Islet precursor cell (in vitro differentiated cells): ENCODE measurements around the gene MAP3K4.
A peak's percentile ranks its signal among the peaks of the same experiment; 100 is the strongest.

Experiments
- DNase-seq: peaks from one replicate; pipeline ENCODE4 v3.0.0-alpha.2; 2018

Gene MAP3K4

DNA sequence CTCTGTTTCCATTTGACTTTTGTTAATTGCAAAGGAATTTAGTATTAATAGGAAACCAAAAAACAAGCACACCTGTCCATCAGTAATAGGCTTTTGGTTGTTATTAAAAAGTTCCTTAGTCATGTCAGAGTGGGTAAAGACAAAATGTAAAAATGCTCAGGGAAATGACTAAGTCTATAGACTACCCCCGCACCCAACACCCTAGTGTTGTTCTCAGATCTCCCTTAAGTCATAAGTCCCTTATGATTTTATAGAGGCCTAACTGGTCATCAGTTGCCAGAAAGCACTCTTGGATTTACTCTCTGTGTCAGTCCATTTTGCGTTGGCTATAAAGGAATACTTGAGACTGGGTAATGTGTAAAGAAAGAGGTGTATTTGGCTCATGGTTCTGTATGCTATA is 52.8 kb downstream of the MAP3K4 start:
- no peak for DNase-seq

- no peak for DNase-seq
Observed at GRCh38 chr6:161048641-161049040, 57.1 kb downstream of the MAP3K4 start.

- DNase-seq = no peak
Observed at GRCh38 chr6:161050134-161050765, 58.7 kb downstream of the MAP3K4 start.

GRCh38 chr6:161053103-161053502 is 61.5 kb downstream of the MAP3K4 start:
- no peak for DNase-seq

DNA sequence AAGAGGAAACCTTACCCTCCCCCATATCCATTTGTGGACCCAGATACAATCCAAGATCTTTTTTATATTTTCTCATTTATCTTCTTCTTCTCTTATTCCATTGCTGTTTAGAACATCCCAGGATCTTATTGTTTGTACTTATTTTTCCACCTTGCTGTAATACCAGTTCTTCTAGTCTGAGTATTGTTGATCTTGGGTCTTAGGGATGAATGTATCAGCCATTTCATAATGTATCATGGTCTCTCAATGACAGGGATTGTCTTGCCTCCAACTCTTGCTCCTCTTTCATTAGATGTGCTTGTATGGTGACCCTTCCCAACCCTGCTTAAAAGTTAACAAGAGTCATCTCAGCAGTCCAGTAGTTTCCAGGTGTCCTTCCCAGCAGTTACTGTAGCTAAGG is 63.3 kb downstream of the MAP3K4 start:
- DNase-seq = no peak

DNA sequence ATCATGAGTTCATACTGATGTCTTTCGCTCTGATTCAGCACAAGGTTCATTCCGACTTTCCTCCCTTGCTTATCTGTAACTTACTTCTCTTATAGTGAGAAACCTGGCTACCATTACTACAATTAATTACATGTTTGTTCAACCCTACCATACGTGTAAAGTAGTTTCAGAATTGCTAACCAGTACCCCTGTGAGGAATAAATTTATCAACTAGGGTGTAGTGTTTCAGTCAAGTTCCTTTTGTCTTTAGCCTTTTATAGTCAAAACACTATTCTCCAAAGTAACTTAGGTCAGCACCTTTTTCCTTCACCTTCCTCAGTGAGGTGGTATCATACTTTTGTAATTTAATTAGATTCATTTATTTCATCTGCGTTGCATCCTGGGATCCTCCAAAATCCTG is 64.9 kb downstream of the MAP3K4 start:
- DNase-seq = no peak

DNA sequence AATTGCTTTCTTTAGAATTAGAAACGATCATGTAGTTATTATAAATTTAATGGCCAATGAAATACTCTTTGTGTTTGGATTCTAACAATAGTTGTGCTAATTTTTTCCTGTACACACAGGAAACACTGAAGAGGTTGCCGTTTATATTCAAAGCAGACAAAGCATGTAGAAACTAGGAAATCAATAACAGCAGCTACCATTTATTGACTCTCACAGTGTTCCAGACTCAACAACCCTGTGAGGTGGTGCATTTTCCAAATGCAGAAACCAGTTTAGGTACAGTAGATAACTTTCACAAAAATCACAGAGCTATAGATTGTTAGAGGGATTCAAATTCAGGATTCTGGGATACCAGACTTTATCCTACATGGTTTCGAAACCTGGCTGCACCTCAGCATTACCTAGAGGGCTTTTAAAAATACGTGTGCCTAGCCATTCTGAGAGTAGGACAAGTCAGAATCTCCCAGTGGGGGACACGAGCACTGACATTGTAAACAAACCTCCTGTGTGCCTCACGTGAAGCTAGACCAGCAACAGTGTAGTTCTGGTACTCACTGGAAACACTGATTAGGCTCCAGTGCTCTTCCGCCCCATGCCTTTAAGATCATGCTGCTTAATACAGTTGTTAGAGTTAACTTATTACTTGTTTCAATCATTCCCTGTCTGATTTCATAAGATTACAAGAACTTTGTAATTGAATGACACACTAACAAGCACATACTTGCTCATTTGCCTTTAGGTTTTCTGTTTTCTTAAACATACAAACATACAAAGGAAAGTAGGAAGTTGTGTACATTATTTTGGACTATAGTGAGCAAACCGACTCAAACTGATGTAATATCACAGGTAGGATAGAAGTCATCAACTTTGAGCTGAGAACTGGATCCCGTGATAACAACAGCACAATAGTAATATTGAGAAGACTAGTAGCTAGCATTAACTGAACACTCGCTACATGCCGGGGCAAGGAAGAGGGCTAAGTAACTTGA is 65.8 kb downstream of the MAP3K4 start:
- no peak for DNase-seq

DNA sequence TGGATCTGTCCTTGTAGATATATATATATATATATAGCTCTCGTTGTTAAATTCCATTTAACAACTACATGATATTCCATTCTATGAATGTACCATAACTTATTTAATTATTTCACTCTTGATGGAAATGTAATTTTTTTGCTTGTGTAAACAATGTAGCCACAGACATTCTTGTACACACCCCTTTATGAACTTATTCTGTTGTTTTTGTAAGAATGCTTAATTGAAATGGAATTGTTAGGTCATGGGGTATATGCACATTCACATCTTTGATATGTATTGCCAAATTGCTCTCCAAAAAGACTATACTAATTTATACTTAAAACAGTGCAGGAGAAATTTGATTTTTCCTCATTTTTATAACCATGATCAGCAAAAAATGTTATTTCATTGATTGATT is 67.2 kb downstream of the MAP3K4 start:
- no peak for DNase-seq

GRCh38 chr6:161061576-161061975 is 70.0 kb downstream of the MAP3K4 start:
- no peak for DNase-seq

DNA sequence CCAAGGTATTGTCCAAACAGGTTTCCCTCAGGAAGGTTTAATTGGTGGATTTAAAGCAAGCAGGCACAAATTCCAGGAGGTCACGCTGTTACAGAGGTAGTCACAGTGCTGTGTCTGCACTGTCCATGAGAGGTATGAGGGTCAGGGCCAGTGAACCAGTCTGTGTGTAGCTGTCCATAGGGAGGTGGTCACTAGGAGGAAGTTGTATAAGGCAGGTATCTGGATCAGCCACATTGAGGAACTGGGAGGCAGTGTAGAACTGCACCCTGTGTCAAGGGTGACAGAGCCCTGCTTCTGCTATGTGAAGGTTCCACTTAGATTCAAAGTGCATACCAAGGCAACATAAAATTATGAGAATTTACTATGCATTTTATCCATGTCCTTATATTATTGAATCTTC is 73.3 kb downstream of the MAP3K4 start:
- DNase-seq = no peak

- no peak for DNase-seq
Observed at GRCh38 chr6:161066511-161066910, 74.9 kb downstream of the MAP3K4 start.

- DNase-seq = no peak
Observed at GRCh38 chr6:161067749-161068148, 76.2 kb downstream of the MAP3K4 start.

DNA sequence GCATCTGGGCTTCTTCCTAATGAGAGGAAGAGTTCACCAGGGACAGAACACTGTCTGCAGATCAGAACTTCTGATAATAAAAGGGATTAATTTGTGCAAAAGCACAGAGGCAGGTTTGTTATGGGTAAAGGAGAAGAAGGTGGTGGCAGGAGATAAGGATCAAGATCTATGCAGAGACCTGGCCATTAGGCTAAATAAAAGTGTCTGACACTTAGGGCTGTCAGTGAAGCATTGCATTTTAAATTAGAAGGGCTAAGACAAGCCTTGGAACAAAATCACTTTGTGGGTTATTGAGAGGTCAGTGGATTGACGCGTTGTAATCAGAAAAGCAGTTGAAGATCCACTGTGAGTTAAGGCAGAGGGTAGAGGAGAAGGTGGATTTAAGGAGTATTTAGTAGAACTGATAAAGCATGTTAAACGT is 76.8 kb downstream of the MAP3K4 start:
- no peak for DNase-seq

DNA sequence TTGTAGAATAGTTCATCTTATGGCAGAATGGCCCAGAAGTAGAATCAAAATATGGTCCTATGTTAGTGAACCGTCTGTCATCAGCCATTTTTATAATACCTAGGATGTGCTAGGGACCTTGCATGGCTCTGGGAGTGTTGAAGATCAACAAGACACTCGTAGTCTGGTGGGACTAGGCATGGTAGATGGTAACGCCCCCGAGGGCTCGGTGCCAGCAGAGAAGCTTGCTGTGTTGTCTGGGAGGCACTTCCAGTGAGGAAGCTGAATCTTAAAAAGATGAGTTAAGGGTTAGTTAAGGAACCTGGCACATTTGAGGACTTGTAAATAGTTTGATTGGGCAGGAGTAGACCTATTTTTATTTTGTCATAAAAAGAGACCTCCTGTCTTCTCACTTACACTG is 82.4 kb downstream of the MAP3K4 start:
- DNase-seq = no peak

- no peak for DNase-seq
Observed at GRCh38 chr6:161074496-161075121, 83.0 kb downstream of the MAP3K4 start.

- no peak for DNase-seq
Observed at GRCh38 chr6:161076181-161076677, 84.7 kb downstream of the MAP3K4 start.

DNA sequence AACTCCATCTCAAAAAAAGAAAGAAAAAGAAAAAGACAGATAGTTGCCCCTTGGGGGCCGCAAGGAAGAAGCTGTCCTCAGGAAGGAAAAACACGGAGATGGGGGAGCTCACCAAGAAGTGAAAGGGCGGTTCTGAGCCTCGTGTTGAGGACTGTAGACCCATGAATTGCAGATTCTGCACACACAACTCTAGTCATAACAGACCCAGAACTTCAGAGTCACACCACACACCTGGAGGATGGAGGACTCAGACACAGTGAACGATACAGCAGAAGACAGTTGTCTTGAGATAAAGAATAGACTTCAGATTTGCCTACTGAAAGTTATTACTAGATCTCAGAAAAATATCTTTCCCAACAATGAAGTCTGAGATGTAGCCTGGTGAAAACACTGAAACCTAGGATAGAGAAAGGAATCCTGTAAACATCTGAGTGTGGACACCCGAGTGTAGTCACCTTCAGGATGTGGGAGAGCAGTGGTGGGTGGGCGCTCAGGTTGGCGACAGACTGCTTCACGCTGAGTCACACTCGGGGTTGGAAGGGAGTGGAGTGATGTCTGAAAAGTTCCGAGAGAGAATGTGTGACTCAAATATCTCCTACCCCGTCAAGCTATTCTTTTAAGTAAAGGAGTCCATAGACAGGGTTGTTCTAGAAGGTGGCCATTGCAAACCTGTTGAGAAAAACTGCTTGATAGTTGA is 88.1 kb downstream of the MAP3K4 start:
- DNase-seq = peak; percentile 62

DNA sequence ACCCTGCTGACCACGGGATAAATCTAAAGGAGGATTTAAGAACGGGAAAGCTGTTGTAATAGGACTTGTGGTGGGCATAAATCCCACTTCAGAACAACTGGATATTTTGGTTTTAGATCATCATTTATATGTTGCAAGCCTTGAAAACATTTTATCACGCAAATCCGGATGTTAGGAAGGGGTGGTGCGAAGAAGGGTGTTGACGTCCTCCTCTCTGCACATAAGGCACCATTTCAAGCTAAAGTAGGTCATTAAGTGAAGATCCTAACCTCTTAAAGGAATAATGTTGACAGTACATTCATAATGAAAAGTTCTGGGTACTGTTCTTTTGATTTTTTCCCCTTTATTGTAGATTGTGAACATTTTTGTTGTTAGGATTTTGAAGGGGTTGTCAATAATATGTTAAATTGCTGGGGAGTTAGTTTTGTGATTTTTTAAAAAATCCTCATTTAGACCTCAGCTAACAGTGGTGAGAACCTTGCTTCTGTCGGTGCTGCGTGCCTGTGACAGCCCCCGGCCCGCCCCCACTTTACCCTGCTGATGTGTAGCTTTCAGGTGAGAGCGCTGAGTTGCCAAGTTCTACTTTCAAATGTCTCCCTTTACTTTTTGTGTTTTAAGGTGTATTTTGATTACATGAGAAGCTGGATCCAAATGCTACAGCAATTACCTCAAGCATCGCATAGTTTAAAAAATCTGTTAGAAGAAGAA is 88.8 kb downstream of the MAP3K4 start:
- DNase-seq = no peak

- no peak for DNase-seq
Observed at GRCh38 chr6:161082215-161082614, 90.6 kb downstream of the MAP3K4 start.

- DNase-seq = no peak
Observed at GRCh38 chr6:161085246-161085645, 93.7 kb downstream of the MAP3K4 start.

DNA sequence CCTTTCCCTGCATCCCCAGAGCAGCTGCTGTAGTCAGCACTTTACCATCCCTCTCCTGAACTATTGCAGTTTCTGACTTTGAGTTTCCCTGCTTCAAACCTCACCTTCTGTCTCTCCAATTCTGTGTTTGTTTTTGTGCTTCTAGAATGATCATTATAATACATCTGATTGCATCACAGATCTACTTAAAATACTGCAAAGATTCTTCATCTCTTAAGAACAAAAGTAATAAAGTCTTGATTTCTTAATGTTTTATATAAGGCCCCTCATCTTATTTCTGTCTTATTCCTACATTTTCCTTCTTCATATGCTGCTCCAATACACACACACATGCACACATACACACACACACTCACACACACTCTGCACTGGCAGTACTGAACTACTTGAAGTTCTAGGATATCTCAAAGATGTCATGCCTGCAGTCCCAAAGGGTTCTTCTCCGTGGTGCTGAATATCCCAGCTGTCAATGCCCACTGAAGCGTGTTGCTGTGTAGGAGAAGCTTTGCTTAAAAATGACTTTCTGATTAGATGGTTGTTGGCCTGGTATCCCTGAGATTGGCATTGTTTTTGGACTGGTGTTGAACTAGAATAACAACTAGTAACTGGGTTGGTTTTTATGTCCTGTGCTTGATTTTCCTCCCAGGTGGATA is 97.2 kb downstream of the MAP3K4 start:
- DNase-seq = no peak

DNA sequence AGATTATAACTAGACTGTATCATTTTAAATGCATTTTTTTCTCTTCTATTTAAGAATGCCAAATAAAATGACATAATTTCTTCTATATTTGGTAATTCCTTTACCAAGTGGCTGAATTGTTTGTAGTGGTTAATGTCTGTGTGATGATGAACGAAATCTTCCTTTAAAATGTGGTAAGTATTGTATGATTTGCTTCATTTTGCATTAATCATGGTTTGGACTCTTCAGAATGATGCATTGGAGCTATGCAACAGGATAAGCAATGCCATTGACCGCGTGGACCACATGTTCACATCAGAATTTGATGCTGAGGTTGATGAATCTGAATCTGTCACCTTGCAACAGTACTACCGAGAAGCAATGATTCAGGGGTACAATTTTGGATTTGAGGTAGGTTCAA is 99.6 kb downstream of the MAP3K4 start:
- no peak for DNase-seq
